Measurements from ENCODE around the gene PDE12.

DNA sequence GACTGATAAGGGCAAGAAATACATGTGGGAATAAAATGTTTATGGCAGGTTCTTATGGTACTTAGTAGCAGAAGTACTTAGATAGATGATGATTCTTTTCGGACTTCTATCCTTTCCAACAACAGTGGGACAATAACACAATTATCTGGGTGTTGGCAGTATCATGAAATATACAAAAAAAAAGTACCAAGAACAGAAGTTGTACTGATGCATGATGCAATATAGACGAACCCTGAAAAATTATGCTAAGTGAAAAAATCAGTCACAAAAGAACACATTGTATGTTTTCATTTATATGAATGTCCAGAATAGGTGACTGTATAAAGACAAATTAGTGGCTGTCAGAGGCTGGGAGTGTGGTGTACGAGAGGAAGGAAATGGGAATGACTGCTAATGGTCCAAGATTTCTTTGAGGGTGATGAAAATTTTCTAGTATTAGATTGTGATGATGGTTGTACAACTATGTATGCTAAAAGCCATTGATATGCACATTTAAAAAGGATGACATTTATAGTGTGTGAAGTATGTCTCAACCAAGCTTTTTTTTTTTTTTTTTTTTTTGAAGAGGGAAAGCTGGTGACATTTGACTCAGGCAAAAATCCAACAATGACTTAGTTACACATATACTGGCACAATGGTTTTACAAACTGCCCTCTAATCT lies 20.0 kb downstream of the PDE12 start:
- TF ChIP-seq, protein P1, sequence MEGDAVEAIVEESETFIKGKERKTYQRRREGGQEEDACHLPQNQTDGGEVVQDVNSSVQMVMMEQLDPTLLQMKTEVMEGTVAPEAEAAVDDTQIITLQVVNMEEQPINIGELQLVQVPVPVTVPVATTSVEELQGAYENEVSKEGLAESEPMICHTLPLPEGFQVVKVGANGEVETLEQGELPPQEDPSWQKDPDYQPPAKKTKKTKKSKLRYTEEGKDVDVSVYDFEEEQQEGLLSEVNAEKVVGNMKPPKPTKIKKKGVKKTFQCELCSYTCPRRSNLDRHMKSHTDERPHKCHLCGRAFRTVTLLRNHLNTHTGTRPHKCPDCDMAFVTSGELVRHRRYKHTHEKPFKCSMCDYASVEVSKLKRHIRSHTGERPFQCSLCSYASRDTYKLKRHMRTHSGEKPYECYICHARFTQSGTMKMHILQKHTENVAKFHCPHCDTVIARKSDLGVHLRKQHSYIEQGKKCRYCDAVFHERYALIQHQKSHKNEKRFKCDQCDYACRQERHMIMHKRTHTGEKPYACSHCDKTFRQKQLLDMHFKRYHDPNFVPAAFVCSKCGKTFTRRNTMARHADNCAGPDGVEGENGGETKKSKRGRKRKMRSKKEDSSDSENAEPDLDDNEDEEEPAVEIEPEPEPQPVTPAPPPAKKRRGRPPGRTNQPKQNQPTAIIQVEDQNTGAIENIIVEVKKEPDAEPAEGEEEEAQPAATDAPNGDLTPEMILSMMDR (IDR thresholded peaks at IDR 0.05 in 8 of 11, conservative IDR thresholded peaks at IDR 0.05 in 3 of 11), result no peak
- no peak for TF ChIP-seq POLR2A (IDR thresholded peaks at IDR 0.05)
